ENCODE data around the gene NFIX.

Gene NFIX

GRCh38 chr19:13078897-13079541 lies 83.7 kb downstream of the NFIX start:
- DNase-seq, result no peak

DNA sequence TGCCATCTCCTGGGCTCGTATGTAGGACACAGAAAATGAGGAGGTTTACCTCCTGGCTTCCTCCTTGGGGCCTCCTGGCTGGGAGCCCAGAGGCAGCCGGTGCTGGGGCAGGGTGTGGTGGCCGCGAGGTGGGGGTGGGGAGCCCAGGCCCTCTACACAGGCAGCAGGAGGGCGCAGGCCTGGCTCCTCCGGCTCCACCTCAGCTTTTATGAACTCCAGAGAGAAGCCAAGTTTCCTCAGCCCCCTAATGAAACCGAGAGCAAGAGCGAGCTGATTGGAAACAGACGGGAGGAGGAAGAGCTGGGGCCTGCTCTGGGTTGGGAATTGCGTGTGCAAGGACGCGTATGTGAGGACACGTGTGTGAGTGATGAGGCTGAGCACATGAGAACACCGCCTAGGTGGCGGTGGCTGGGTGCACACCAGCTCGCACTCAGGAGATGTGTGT lies 84.3 kb downstream of the NFIX start:
- peak; percentile 36 for DNase-seq

DNA sequence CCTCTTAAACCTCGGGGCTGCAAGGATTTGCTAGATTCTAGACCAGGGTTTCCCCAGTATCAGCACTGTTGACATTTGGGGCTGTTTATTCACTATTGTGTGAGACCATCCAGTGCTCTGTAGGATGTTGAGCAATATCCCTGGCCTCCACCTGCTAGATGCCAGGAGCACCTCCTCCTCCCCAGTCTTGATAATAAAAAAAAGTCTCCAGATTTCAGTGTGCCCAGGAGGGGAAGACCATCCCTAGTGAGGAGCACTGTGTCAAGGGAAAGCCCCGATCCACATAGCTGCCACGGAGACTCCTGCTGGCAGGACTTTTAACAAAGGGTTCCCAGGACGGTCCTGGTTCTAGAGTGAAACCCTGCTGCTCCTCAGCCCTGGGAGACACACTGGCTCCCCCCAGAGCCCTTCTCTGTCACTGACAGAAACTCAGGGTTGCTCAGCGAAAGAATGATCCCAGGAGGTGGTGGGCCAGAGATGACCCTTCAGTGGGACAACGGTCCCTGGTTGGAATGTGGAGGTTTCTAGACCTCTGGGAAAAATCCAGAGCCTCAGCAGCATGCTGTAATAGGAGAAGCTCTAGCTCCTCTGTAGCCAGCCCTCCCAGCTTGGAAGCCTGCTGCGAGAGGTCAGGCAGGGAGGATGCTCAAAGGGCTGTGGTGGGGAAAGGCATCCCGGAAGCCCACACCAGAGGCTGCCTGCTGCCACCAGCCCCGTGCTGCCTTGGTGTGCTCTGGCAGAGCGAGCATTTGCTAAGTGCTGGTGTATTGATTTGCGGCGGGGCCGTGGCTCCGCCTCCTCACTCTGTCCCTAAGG lies 87.1 kb downstream of the NFIX start:
- no peak for DNase-seq

DNA sequence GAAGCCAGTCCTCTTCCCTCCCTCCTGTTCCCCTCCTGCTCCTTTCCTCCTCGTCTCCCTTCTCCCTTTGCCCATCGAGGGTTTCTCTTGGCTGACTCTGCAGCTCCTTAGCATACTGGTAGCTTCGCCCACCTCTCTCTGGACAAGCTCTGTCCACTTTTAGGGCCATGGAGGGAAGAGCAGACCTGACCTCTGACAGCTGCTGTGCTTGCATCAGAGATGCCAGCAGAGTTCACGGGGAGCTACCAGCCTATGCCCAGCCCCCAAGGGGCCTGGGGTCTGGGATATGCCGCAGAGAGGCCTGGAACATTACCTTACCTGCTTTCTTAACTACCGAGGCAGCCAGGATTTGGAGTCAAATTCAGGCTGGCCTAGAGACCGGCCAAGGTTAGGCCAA lies 87.7 kb downstream of the NFIX start:
- DNase-seq, result no peak

GRCh38 chr19:13083627-13084026 lies 88.4 kb downstream of the NFIX start:
- DNase-seq, result no peak

DNA sequence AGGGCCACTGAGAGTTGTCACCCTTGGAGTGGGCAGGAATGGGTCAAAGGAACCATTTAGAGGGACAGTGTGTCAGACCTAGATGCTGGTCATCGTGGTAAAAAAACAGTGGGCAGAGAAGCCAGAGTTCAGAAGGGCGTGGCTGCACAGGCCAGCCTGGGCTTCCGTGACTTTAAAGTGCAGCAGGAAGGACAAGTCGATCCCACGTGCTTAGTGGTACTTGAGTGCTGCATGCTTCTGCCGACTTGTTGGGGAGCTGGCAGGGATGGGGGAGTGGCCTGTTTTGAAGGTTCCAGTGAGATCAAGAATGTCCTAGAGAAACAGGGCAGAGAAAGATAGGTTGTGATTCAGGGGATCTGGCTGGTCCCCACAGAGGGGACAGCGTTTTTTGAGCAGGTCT lies 90.4 kb downstream of the NFIX start:
- no peak for DNase-seq

GRCh38 chr19:13086341-13086740 lies 91.1 kb downstream of the NFIX start:
- DNase-seq, result no peak

GRCh38 chr19:13087295-13087694 lies 92.0 kb downstream of the NFIX start:
- DNase-seq, result no peak

DNA sequence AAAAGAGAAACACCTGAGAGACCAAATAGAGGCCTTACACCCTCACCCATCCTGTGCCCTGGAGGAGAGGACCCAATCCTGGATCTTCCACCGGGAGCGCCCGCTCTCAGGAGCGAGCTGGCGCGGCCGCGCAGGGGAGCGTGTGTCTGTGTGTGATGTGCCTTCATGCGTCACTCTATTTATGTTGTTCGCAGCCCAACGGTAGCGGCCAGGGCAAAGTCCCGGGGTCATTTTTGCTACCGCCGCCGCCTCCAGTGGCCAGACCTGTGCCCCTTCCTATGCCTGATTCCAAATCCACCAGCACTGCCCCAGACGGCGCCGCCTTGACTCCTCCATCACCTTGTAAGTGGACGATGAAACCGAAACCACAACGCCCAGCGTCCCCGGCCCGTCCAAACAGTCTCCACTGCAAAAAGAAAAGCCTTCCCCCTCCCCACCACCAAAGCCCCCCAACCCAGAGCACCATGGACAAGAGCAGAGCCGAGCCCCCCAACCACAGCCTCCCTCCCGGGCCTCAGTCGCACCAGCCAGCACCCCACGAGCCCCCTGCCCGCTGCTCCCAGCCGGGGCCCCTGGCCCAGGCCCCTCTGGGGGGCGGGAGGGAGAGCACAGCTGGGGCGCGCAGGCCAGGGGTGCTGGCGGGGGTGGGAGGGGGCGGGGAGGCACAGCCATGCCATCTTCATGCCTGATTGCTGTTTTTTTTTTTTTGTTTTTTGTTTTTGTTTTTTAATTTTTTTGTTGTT lies 92.7 kb downstream of the NFIX start:
- no peak for DNase-seq

- DNase-seq, result no peak
These were observed 94.0 kb downstream of the NFIX start for GRCh38 chr19:13089139-13089856.

GRCh38 chr19:13089857-13090507 lies 94.7 kb downstream of the NFIX start:
- DNase-seq, result no peak

- no peak for DNase-seq
These were observed 95.4 kb downstream of the NFIX start for GRCh38 chr19:13090511-13091231.

DNA sequence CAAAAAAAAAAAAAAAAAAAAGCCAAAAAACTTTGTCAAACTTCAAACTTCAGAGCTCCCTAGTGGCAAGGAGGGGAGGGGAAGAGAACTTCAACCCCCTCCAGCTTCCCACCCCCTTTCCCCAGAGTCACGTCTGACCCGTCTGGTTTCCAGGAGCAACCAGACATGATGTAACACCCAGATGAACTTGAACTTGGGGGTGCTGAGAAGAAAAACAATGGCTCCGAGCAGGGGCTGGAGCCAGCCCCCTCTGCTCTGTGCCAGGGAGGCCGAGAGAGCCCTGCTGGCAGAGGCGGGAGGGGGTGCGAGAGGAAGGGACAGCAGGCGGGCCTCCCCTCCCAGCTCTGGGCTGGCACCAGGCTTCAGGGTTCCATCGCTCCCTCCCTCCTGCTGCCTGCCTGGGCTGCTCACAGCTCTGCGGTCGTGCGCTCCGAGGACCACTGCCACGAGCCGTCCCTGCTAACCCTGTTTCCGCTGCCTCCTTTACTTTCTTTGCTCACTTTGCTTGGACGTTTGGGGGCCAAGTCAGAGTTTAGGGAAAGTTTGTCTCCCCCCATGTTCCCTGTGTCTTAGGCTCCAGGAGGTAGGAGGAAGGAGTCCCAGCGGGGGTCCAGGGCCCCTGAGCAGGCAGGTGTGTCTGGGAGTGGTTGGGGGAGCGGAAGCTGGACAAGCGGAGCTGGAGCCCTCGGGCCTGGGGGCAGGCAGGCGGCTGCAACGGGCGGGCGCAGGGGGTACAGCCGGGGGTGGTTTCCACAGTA lies 96.3 kb downstream of the NFIX start:
- no peak for DNase-seq

- no peak for DNase-seq
These were observed 96.9 kb downstream of the NFIX start for GRCh38 chr19:13092158-13092543.

GRCh38 chr19:13092606-13093235 lies 97.4 kb downstream of the NFIX start:
- peak; percentile 19 for DNase-seq

DNA sequence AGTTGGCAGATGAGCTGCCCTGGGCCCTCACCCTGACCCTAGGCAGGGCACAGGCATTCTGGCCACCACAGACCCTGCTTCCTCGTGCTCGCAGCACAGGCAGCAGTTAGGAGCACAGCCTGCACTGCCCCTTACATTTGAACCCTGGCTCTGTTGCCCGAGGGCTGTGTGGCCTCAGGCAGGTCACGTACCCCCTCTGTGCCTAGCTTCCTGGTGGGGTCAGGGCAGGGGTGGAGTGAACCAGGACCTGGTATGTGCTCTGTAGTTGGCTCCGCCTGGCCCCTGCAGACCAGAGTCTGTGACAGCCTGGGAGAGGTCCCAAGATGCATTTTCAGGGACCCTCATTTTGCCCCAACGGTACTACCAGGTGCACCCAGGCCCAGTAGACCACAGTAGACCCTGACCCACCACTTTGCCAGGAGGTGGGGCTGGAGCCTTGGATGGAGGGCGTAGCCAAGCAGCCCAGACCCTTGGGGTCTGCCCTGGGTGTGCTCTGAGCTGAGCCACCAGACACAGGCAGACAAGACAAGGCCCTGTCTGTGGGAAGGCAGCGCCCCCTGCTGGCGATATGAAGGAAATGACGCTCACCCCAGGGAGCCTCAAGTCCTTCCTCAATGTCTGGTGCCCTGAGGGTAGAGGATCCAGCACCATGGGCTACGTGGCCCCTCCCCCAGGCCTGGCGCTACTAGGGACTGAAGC lies 98.3 kb downstream of the NFIX start:
- peak; percentile 91 for DNase-seq

DNA sequence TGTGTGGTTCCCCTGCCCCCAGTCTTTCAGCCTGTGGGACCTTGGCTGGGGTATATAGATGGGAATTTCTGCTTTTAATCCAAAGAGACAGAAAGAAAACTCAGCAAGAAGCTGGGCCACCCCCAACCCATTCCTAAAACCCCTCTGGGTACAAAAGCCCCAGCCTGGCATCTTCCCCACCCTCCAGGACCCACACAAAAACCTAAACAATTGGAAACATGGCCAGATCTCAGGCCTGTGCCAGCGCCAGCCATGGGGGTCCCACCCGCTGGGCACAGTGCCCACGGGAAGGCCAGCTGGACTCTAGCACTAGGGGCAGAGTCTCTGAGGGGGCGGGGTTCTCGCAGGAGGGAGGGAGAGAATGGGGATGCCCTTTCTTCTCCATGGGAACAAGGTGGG lies 98.8 kb downstream of the NFIX start:
- DNase-seq, result no peak

GRCh38 chr19:13094771-13095392 lies 99.6 kb downstream of the NFIX start:
- no peak for DNase-seq

DNA sequence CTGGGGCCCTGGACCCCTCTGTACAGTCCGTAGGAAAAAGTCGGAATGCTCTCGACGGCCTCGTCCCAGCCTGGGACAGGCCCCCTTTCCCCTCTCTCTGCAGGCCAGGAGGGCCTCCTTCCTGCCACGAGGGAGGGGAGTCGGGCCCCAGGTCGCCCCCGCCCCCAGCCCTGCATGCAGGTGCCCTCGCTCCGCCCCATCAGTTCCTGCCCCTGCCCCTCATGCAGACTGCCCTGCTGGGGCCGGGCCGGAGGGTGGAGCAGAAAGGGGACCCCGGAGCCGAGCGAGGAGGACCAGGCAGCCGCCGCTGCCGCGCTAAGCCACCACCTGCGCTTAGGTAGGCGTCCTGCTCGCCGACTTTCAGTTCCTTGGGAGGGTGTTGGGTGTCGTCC lies 100.1 kb downstream of the NFIX start:
- DNase-seq, result no peak

Data from OCI-M1 (cell line).